Stimulated activated CD4-positive, alpha-beta T cell treated with anti-CD3 and anti-CD28 coated beads, Interleukin-4, amount 100 ng/mL, for 1 hour (primary cell): ENCODE measurements around the gene UBALD1.
A peak's percentile ranks its signal among the peaks of the same experiment; 100 is the strongest.

Experiments used
- DNase-seq: peaks from one replicate; pipeline ENCODE4 v3.0.0-alpha.2; 2020

Gene UBALD1

DNA sequence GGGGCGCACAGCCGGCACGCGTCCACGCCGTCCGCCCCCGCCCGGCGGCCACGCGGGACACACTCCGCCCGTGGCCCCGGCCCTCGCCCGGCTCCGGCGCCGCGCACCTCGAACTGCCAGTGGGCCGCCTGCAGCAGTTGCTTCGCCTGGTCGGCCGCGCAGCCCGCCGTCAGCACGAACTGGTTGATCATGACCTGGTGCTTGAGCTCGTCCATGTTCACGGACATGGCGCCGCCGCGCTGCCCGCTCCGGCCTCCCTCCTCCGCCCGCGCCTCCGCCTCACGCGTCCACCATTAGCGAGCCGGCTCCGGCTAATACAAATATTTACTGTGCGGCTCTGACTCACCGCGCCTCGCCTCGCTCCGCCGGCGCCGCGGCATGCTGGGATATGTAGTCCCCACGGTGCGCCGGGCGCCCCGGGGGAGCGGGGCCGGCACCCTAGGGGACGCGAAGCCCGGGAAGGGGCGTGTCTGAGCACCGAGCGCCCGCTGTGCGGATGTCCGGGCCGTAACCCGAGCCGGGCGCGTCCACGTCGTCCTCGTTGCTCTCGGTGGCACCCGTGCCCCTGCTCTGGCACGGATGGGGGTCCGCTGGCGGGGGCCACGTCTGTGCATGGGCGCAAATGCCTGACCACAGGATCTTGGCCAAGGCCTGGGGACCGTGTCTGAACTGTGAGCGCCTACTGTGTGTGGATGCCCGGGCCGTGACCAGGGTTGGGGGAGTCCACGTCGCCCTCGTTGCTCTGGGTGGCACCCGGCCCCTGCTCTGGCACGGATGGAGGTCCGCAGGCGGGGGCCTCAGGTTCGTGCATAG is at the start of gene UBALD1:
Gene UBALD1 (minus strand): TSS at position 318 of the 813 bp plus-strand sequence. CDS start 91 bp downstream, at position 227.
- DNase-seq = peak; percentile 80

DNA sequence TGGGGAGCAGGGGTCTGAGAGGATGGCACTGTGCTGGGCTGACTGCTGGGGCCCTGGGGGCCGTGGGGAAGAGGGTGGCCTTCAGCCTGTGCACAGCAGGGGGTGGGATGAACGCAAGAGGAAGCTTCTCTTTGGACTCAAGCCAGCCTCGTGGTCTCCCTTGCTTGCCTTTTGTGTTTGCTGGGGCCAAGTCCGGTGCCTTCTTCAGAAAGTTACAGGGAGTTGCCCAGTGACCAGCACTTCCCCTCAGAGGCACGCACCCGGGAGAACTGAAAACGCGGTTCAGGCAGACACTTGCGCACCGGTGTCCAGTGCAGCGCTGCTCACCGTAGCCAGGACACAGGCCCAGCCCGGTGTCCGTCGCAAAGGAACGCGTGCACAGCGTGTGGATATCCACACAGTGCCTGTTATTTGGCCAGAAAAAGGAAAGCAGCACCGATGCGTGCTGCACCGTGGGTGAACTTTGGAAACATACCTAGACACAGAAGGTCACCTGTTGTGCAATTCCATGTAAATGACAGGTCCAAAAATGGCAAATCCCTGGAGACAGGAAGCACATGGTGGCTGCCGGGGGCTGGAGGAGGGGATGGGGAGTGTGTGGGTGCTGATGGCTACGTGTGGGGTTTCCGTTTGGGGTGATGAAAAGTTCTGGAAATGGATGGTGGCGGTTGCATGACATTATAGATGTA is 49.2 kb upstream of the UBALD1 start:
- DNase-seq = no peak

DNA sequence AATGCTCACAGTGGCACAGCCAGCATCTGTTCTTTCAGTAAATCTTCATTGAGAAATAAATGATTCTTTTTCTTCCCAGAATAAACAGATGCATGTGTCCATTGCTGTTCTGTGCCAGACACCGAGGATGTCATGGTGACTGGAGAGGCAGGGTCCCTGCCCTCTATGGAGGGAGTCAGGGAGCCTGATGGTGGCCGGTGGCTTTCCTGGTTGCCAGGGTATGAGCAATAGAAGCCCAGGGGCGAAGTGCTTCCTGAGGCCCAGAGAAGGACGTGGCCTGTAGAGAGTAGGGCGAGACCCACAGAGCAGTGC is 48.7 kb upstream of the UBALD1 start:
- DNase-seq = no peak

DNA sequence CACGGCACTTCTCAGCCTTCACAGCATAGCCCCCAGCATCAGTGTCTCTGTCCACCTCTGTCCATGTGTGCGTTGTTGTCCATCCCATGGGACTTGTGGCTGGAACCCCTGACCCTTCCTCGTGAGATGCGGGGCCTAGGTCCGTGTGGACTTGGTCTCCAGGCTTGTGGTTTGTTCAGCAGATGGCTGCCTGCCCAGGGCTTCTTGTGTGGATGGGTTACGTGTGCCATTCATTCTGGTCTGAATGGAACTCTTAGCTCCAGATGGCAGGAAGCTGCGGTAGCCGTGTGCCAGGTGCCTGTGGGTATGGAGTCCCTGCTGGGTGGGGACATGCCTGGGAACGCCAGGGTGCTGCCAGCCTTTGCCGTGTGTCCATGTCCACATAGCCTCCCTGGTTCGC is 47.0 kb upstream of the UBALD1 start:
- DNase-seq = no peak

DNA sequence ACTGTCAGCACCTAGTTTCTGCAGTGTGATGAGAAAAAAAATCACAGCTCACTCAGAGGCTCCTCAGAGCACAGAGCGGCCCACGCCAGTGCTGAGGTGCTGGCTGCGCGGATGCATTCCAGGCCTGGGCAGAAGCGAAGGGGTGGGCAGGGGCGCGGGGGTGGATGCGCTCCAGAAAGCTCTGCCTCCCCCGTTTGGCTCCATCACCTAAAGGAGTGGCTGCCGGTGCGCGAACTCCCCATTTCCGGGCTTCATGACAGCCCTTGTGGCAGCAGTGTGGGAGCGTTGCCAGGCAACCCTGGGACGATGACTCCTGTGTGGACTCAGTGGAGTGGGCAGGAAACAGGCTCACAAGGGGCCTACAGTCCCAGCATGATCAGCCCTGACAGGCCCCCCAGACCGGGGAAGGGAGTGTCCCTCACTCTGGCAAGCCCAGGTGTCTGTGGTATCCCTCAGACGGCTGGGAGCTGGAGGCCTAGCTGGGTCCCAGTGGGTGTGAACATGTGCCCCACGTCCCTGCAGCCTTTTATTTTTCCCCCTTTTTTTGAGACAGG is 45.8 kb upstream of the UBALD1 start:
- peak; percentile 70 for DNase-seq

DNA sequence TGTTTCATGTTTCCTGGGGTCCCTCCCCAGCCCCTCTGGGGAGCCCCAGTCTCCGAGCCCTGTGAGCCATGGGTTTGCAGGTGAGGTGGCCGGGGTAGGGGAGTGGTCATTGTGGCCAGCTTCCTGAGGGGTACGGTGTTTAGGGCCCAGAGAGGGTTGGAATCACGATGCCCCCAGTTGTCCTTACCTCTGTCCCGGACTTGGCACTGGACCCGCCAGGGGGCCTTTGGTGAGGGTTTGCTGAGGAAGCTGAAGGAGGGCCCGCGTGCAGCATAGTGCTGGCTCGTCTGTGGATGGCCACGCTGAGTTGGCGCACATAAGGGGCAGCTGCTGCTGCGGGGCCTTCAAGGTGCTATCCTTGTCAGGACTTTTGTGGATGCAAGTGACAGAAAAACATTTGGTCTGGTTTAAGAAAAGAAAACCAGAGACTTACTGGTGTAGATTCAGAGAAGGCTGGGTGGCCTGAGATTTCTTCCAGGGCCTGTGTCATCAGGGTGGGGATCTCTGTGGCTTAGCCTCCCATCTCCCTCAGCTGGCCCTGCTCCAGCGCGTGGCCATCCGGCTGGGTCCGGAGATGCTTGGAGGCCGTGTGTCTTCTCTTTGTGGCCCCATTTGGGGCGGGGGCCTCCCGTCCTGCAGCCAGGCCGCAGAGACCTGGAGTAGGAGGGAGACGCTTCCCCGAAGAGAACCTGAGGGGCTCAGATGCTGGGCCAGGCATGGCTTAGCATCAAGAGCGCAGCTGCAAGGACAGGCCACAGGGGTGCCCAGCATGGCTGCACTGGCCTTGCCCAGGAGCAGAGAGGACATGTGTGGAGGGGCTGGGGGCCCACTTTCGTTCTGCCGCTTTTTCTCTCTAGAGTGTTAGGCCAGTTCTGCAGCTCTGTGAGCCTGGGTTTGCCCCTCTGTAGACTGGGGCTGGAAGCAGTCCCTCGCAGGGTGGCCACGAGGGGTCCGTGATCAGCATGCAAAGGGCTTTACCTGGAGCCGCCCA is 45.0 kb upstream of the UBALD1 start:
- no peak for DNase-seq

DNA sequence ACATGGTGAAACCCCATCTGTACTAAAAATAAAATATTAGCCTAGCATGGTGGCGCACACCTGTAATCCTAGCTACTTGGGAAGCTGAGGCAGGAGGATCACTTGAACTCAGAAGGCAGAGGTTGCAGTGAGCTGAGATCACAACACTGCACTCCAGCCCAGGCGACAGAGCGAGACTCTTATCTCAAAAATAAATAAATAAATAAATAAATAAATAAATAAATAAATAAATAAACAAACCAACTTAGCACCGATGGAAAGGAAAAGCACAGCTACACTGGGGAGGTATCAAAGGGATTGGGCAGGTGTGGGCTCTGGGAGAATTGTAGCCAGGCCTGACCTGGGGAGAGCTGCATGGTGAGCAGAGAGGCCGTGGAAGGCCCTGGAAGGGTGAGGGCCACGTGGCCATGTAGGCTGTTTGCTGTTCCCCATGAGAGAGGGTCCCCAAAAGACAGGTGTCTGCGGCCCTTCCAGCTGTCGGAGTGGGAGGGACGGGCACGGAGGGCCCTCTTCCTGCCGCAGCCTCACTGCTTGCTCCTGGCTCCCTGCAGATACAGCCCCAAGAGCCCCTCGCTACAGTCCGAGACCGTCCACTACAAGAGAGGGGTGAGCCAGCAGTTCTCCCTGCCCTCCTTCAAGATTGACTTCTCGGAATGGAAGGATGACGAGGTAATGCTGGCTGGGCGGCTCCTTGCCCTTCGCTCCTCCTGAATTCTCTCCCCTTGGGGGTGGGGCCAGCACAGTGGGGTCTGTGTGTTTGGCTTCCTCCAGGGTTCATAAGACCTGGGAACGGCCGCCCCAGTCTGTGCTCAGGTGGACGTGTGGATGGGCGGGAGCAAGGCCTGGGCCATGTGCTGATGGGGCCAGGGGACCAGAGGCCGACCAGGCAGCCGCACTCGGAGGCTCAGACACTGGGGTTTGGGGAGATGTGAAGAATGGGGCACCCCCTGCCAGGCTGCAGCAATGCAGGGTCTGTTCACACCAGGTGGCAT is 42.3 kb upstream of the UBALD1 start:
- DNase-seq = no peak

DNA sequence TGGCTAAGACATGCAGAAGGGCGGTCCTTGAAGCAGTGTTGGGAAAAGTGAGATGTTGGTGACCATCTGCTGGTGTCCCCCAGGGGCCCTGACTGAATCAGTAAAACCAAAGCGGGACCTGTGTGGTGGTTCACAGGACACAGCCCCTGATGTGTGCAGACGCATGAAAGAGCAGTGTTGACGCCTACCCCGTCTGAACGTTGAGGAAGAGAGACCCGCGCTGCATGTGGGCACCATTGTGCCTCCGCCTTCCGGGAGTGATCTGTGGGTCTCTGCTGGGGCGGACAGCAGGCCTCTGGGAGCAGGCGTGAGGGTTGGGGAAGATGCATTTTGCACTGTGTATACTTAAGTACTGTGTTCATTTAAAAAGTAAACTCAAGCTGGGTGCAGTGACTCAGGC is 41.5 kb upstream of the UBALD1 start:
- no peak for DNase-seq

DNA sequence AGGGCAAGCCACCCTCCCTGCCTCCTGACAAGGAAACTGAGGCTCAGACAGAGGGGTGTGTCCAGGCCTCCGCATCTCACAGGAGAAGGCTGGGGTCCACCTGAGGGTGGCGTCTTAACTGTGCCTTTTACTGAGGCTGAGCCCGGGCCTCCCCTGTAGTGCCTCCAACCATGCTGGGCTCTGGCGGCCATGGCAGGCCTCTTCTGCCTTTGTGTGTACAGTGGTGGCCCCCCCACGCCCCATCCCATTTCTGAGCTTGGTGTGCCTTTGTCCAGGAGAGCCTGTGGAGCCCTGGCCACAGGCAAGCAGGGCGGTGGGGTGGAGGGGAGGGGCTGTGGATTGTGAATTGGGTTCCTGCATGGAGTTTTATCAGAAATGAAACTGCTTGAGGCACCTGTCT is 41.1 kb upstream of the UBALD1 start:
- DNase-seq = no peak

DNA sequence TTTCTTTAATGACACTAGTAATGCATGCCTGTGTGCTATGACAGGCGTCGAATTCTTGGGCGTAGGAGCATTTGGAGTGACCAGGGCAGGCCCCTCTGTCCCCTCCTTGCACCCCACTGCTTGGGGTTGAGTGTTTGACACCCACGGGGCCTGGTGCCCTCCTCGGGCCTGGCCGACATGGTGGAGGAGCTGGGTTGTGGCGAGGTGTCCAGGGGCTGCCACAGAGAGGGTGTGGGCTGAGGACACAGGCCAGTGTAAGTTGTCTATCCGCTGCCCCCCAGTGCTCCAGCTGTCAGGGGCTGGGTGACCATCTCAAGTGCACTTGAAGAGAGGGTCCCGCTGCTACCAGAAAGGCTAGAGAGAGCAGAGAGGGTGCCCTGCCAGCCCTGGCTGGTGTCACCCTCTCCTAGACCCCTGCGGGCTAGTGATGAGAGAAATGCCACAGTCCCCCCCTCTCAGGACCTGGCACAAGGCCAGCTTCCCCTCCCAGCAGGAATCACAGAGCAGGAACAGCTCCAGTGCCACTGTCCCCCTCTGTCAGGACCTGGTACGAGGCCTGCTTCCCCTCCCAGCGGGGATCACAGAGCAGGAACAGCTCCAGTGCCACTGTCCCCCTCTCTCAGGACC is 40.4 kb upstream of the UBALD1 start:
- no peak for DNase-seq

DNA sequence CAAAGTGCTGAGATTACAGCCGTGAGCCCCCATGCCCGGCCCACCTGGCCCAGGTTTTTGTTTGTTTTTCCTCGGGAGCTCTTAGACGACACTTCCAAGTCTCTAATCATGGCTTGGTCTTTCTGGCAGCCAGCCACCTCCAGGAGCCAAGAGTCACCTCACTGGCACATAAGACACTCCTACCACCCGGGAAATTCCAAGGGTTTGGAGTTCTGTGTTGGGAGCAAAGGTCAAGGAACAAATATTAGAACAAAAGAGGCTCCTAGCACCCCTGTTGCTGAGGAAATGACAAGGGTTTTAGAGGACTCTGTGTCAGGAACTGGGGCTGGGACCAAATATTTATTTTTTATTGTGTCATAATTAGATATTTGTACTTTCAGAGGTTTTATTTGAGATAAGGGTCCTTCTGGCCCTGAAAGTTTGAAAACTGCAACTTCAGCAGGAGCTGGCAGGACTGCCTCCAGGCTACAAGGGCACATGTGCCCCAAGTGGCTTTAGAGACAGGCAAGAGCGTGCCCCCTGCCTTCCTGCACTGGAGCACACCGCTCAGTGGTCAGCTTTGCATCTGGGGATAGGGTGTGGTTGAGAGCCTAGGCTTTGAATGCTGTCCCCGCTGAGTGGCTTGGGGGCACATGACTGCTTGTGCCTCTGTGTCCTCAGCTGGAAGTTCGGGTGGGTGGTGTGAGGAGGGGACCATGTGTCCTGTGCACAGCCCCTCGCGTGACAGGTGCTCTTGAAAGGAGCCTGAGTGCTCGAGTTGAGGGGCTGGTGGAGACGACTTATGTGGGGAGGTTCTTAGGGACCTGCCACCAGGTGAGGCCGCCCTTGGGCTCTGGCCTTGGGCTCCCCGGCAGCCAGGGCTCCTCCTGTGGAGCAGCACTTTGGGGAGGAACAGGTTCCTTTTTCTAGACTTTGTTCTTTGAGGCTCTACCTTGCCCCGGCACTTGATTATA is 39.6 kb upstream of the UBALD1 start:
- DNase-seq = no peak

DNA sequence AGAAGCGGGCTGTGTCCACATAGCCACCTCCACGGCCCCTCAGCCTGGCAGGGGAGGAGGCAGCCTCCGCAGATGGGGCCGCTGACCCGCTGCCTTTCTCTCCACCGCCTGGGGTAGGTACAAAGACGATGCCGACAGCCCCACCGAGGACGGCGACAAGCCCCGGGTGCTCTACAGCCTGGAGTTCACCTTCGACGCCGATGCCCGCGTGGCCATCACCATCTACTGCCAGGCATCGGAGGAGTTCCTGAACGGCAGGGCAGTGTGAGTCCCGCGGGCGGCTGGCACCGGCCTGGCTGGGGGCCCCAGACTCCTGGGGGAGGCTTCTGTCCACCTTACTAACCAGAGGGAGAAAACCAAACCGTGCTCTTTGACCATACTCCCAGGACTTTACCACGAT is 37.9 kb upstream of the UBALD1 start:
- DNase-seq = no peak

DNA sequence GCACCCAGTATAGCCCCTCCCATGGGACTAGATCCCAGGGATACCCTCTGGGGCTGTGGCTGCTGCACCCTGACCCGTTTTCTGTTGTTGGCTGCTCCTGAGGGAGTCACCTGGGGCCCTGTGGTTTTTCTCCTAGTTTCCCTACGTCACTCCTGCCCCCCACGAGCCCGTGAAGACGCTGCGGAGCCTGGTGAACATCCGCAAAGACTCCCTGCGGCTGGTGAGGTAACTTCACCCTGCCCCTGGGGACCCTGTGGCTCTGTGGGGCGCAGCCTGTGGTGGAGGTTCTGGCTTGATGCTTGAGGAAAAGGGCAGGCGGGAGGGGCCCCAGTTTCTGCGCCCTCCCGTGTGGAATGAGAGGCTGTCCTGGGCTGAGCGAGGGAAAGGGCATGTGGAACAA is 37.1 kb upstream of the UBALD1 start:
- no peak for DNase-seq

DNA sequence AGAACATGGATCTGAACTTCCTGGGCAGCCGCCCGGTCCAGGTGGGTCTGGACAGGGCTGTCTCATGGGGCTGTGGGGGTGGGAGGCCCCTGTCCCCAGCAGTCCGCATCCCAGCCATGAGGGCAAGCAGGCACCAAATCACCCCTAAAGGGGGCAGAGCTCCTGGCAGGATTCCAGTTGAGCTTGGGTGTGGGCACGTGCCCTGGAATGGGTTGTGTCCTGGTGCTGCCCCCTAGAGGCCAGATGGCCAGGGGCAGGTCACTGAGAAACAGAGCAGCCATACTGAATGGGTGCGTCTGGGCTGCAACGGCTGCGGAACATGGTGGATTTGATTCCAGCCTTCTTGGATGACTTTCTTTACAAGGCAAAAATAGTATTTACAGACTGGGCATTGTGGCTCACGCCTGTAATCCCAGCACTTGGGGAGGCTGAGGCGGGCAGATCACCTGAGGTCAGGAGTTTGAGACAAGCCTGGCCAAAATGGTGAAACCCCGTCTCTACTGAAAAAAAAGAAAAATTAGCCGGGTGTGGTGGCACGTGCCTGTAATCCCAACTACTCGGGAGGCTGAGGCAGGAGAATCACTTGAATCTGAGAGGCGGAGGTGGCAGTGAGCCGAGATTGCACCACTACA is 35.9 kb upstream of the UBALD1 start:
- peak; percentile 78 for DNase-seq

DNA sequence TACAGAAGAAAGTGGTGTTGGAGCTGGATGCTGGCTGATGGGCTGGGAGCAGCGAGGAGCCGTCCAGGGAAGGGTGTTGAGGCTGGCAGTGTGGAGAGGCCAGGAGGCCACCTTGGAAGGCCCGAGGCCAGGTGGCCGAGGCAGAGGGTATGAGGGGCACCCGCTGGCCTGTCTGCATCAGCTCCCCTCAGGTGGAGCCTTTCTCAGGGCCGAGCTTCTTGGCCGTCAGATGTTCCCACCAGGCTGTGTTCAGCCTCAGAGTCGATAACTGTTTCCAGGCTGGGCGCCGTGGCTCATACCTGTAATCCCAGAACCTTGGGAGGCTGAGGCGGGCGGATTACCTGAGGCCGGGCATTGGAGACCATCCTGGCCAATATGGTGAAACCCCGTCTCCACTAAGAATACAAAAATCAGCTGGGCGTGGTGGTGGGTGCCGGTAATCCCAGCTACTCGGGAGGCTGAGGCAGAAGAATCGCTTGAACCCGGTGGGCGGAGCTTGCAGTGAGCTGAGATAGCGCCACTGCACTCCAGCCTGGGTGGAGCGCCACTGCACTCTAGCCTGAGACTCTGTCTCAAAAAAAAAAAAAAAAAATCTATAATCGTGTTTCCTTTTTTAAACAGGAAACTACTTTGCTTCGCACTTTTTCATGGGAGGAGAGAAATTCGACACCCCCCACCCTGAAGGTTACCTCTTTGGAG is 35.2 kb upstream of the UBALD1 start:
- no peak for DNase-seq

DNA sequence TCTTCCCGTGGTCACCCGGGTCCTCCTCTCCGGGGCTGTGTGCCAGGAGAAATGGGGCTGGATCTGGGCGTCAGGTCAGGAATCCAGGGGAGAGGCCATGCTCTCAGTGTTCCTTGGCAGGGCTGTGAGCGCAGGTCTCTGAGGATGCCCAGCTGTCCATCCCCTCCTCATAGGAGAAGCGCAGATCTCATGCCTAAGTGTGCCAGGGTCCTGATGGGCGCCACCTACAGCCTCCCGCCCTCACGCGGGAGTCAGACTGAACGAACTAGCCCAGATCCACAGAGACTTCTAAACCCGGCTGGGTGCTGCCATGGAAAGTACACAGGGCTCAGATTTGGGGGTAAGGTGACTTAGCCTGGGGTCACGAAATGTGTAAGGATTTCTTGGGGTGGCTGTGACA is 34.2 kb upstream of the UBALD1 start:
- DNase-seq = no peak

DNA sequence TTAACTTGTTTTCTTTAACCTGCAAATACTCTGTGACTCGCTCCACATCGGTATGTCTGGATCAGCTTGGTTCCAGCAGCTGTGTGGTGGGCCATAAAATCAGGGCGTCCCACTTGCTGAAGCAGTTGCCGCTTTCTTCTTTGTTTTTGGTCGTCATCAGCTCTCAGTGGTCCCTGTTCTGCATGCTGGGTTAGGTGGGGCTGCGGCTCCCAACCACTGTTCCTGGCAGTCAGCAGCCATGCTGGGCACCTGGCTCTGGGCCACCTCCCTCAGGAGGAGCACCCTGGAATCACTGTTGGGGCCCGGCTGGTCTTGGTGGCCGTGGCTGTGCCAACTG is 32.9 kb upstream of the UBALD1 start:
- DNase-seq = no peak

DNA sequence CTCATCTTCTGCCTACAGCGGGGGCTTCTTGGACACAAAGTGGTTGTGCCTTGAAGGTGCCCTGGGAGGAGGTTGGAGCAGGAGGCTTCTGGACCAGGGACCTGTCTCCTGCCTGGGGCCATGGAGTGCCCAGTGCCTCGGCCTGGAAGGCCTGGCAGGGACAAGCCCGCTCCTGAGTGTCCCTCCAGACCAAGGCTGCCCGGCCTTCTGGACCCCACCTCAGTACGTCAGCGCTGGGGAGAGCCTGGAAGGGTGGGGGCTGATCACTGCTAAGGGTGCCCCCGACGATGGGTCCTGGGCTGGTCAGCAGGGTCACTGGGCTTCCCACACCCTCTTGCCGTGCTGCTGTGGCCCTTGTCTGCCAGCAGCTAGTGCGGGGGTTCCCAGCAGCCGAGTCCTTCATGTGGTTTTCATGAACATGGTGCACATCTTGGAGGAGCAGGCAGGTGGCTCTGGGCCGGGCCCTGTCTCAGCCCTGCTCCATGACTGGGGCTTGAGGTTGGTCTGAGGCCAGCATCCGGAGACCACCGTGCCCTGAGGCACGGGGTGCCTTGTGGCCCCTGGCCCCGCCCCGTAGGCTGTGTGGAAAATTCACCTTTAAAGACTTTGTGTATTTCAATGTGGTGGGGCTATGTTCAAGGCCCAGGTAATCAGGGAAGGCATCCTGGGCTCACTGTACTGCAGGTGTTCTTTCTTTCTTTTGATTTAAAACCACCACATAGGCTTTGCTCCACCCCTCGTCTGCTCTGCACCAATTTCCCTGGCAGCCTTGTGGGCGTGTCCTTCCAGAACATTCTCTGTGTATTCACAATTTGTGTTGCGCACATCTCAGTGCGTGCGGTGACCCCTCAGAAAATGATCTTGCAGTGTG is 32.3 kb upstream of the UBALD1 start:
- DNase-seq = no peak
